ENCODE measurements around the gene FOS. TPM values are rescaled to one million over a fixed set of nuclear protein-coding genes. Genes with fewer than 3 reads are reported as not detected.

The FOS gene
- total and polyA plus RNA-seq, 2 experiments from 2014 or later: 47.3 to 54.8 TPM

- TF ChIP-seq, protein P1, sequence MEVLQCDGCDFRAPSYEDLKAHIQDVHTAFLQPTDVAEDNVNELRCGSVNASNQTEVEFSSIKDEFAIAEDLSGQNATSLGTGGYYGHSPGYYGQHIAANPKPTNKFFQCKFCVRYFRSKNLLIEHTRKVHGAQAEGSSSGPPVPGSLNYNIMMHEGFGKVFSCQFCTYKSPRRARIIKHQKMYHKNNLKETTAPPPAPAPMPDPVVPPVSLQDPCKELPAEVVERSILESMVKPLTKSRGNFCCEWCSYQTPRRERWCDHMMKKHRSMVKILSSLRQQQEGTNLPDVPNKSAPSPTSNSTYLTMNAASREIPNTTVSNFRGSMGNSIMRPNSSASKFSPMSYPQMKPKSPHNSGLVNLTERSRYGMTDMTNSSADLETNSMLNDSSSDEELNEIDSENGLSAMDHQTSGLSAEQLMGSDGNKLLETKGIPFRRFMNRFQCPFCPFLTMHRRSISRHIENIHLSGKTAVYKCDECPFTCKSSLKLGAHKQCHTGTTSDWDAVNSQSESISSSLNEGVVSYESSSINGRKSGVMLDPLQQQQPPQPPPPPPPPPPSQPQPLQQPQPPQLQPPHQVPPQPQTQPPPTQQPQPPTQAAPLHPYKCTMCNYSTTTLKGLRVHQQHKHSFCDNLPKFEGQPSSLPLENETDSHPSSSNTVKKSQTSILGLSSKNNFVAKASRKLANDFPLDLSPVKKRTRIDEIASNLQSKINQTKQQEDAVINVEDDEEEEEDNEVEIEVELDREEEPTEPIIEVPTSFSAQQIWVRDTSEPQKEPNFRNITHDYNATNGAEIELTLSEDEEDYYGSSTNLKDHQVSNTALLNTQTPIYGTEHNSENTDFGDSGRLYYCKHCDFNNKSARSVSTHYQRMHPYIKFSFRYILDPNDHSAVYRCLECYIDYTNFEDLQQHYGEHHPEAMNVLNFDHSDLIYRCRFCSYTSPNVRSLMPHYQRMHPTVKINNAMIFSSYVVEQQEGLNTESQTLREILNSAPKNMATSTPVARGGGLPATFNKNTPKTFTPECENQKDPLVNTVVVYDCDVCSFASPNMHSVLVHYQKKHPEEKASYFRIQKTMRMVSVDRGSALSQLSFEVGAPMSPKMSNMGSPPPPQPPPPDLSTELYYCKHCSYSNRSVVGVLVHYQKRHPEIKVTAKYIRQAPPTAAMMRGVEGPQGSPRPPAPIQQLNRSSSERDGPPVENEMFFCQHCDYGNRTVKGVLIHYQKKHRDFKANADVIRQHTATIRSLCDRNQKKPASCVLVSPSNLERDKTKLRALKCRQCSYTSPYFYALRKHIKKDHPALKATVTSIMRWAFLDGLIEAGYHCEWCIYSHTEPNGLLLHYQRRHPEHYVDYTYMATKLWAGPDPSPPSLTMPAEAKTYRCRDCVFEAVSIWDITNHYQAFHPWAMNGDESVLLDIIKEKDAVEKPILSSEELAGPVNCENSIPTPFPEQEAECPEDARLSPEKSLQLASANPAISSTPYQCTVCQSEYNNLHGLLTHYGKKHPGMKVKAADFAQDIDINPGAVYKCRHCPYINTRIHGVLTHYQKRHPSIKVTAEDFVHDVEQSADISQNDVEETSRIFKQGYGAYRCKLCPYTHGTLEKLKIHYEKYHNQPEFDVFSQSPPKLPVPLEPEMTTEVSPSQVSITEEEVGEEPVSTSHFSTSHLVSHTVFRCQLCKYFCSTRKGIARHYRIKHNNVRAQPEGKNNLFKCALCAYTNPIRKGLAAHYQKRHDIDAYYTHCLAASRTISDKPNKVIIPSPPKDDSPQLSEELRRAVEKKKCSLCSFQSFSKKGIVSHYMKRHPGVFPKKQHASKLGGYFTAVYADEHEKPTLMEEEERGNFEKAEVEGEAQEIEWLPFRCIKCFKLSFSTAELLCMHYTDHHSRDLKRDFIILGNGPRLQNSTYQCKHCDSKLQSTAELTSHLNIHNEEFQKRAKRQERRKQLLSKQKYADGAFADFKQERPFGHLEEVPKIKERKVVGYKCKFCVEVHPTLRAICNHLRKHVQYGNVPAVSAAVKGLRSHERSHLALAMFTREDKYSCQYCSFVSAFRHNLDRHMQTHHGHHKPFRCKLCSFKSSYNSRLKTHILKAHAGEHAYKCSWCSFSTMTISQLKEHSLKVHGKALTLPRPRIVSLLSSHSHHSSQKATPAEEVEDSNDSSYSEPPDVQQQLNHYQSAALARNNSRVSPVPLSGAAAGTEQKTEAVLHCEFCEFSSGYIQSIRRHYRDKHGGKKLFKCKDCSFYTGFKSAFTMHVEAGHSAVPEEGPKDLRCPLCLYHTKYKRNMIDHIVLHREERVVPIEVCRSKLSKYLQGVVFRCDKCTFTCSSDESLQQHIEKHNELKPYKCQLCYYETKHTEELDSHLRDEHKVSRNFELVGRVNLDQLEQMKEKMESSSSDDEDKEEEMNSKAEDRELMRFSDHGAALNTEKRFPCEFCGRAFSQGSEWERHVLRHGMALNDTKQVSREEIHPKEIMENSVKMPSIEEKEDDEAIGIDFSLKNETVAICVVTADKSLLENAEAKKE (CRISPR knock-in tag; IDR thresholded peaks at IDR 0.05): no peak
- TF ChIP-seq JUNB (IDR thresholded peaks at IDR 0.05; ENCODE audit: unreplicated experiment) (no peak), NANOG (IDR thresholded peaks at IDR 0.05; ENCODE audit: borderline replicate concordance) (no peak), REST (IDR thresholded peaks at IDR 0.05; ENCODE audit: unreplicated experiment) (no peak), ZNF331 (CRISPR knock-in tag; IDR thresholded peaks at IDR 0.05; ENCODE audit: low read depth) (no peak)
- TF ChIP-seq, protein P2, sequence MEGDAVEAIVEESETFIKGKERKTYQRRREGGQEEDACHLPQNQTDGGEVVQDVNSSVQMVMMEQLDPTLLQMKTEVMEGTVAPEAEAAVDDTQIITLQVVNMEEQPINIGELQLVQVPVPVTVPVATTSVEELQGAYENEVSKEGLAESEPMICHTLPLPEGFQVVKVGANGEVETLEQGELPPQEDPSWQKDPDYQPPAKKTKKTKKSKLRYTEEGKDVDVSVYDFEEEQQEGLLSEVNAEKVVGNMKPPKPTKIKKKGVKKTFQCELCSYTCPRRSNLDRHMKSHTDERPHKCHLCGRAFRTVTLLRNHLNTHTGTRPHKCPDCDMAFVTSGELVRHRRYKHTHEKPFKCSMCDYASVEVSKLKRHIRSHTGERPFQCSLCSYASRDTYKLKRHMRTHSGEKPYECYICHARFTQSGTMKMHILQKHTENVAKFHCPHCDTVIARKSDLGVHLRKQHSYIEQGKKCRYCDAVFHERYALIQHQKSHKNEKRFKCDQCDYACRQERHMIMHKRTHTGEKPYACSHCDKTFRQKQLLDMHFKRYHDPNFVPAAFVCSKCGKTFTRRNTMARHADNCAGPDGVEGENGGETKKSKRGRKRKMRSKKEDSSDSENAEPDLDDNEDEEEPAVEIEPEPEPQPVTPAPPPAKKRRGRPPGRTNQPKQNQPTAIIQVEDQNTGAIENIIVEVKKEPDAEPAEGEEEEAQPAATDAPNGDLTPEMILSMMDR (conservative IDR thresholded peaks at IDR 0.05; ENCODE audit: low read depth in 2 of 2): no peak
Observed at GRCh38 chr14:75240781-75241180, 37.8 kb upstream of the FOS start (continued).

Data from GM23338 (cell line).